ENCODE data around the gene TTLL11.

TTLL11 gene

DNA sequence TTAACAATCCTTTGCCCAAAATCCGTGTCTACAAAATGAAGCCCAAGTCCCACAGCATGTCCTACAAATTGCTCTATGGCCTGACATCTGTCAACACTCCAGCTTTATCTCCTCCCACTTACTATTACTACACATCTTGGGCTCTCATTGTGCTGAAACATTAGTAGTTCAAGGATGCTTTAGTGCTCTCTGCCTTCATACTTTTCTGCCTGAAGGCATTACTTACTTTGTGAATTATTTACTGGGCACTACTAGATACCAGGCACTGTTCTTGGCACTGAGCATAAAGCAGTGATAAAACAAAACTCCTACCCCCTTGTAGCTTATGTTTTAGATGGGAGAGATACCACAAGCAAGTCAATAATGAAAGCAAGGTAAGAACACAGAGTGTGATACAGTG lies 113.4 kb downstream of the TTLL11 start:
- DNase-seq (ENCODE audit: low read depth in 1 of 2, low spot score in 1 of 2), result no peak

DNA sequence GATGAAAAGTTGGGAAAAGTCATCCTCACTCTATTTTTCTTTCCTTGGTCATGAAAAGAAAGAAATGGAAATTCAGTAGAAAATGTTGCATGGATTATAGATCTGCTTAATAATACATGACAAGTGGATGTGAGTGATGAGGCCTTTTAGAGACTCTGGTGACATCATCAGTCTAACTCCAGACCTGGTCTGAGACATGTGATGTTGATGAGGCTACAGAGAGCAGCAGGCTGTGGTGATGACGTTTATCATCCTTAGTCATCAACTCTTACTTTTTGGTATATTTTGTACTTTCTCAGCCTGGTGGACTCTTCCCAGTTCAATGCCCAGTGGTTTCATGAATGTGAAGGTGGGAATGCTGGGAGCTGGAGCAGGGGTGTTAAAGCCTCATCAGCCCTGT lies 116.4 kb downstream of the TTLL11 start:
- no peak for DNase-seq (ENCODE audit: low read depth in 1 of 2, low spot score in 1 of 2)

DNA sequence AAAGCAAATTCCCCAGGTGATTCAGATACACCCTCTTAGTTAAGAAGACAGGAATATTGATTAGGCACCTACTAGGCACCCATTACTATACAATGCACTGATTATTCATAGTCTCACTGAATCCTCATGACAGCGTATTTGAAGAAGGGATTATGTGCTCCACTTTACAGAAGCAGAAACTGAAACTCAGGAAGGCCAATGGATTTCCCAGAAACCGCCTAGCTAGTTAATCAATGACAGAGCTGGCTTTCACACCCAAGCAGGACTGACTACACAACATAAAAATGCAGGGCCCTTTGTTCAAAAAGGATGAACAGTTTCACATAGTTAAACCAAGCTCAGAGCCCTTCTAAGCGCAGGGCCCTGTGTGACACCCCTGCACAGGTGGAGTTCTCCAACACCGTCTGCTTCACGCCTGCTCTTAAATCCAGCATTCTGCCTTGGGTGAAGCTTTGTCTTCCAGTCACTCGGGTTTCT lies 117.3 kb downstream of the TTLL11 start:
- DNase-seq (ENCODE audit: low read depth in 1 of 2, low spot score in 1 of 2), result no peak

DNA sequence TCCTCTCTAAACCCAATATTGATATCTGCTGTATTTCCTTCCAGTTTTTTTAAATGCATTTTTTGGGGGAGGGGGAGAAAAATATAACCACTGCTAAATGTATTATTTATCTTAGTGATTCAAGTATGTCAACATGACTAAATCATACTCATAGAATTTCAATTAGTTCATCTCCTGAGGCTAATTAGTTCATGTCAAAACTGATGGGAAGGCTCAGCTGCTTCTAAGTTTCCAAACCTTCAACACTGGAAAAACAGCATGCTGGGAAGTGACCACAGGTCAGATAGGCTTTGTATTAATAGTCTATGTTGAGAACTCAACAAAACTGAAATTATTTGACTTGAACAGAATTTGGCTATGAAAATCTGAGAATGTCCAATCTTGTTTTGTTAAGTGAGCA lies 118.7 kb downstream of the TTLL11 start:
- DNase-seq (ENCODE audit: low read depth in 1 of 2, low spot score in 1 of 2), result no peak

DNA sequence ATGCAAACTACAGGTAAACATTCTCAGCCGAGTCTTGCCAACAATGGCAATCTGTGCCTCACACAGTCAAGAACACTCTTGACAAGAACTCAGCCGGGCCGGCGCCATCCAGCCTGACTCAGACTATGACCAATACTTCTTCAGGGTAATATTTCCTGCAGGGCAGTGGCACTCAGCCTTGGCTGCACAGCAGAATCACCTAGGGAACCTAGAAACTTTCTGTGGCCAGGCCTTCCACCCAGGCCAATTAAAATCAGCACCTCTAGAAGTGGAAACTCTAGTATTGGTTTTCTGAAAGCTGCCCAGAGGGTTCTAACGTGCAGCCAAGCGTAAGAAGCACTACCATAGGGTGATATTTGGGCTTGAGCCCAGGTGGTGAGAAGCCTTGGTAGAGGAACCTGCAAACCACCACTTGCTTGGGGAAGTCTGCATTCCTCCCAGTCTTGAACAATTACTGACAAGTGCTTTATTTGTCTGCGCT lies 120.6 kb downstream of the TTLL11 start:
- no peak for DNase-seq (ENCODE audit: low read depth in 1 of 2, low spot score in 1 of 2)

DNA sequence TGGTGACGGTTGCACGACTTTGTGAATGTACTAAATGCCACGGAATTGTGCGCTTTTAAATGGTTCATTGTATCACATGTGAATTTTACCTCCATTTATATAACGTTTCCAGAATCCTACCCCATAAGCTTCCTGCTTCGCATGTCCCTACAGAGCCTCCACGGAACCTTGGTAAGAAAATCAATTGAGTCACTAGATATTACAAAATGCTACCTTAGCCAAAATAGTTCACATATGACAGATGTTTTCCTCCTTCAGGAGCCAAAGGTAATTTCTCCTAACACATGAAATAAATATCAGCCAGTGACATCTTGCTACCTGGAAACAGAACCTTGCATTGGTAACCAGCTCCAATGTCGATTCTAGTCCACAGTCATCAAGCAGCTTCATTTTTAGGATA lies 125.1 kb downstream of the TTLL11 start:
- DNase-seq (ENCODE audit: low read depth in 1 of 2, low spot score in 1 of 2), result no peak

DNA sequence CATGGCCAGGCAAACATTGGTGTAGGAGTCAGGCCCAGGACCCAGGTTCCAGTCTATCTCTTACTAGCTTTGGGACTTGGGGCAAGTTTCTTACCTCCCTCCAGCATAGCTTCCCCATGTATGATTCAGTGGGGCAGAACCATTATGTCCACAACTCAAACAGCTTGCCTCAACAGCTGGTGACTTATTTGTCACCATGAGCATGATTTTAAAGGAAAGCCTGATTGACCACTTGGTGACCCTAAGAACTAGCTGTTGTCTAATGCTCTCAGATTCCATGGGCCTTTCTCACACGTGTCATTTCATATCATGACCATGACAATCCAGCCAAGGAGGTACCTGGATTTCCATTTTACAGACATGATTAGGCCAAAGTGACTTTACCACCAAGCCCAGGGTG lies 126.4 kb downstream of the TTLL11 start:
- DNase-seq (ENCODE audit: low read depth in 1 of 2, low spot score in 1 of 2), result no peak

DNA sequence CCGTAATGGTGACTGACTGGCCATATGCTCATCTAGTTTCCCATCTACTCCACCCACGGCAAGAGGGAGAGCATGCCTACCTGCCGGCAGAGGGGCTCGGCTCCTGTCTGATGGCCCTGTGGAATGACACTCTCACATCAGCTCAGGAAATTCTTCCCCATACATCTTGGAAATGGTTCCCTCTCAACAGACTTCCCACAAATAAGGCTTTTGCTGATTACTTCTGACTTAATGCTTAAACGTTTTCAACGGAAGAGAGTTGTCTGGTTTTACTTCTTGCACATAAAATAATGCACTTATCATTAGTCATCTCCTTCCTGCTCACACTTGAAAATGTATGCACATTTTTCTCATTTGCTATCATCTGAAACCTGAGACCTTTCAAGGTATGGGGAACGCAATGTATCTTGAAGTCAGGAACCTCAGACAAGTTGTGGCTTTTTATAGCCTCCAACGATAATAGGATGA lies 129.5 kb downstream of the TTLL11 start:
- no peak for DNase-seq (ENCODE audit: low read depth in 1 of 2, low spot score in 1 of 2)

DNA sequence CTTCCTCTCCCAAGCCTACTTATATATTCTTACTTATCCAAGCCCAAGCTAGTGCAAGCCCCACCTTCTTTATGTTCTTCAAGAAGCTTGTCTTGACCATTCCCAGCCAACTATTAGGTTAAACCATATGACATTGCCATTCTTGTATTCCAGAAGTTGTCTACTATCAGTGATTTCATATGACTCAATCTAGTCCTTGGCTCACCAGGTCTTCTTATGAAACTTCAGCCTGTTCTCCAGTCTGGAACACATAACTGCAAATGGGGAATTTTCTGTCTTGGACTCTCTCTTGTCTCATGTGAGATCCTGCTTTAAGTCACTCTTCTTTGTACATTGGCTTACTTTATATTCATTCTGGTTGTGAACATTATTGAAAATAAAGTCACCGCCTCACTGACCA lies 130.7 kb downstream of the TTLL11 start:
- no peak for DNase-seq (ENCODE audit: low read depth in 1 of 2, low spot score in 1 of 2)

DNA sequence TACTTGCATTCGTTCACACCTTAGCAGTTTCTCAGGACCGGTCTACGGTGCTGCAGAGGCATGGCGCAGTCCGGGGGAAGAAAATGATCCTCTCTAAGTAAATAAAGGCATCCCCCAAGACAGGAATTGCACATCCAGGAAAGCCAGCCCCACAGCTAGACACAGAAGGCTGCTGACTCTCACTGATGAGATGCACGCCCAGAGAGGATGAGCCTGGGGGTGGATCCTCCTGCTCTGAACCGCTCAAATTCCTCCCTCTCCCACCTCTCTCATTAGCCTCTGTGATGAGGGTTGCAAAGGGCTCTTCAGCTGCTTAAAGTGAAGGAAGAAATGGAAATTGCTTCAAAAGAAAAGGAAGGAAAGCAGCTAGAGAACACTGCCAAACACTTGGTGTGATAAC lies 132.4 kb downstream of the TTLL11 start:
- DNase-seq (ENCODE audit: low read depth in 1 of 2, low spot score in 1 of 2), result no peak

DNA sequence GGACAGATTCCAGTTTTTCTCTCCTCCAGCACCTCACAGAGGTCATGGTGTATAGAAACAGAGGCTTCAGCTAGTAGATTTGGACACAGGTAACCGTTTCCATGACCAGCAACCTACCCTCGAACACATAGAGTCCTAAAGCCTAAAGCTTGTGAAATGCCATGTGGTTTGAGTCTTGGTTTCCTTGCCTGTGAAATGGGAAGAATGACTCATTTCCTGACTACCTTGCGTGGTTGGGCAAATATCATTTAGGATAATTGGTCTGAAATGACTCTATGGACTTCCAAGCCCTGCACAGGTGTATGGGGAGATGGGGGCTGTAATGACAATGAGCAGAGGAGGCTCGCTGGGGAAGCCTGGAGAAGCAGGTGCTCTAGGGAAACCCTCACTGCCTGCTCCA lies 134.6 kb downstream of the TTLL11 start:
- no peak for DNase-seq (ENCODE audit: low read depth in 1 of 2, low spot score in 1 of 2)

DNA sequence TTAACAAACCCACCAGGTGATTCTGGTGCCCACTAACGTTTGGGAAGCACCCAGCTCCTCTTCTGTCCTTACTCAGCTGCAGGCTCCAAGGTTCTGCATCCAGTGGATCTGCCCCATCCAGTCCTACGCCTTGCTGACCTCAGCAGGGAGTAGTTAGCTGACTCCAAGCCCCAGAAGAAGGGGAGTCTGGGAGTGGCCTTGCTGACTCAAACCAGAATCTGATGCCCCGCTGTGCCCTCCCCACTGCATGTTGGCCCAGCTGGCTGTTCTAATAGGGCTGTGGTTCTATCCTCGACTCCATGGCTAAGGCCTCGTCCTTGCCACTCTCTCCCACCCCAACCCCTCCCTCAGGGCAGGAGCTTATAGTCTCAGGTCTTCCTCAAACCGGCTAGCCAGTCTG lies 136.3 kb downstream of the TTLL11 start:
- no peak for DNase-seq (ENCODE audit: low read depth in 1 of 2, low spot score in 1 of 2)

DNA sequence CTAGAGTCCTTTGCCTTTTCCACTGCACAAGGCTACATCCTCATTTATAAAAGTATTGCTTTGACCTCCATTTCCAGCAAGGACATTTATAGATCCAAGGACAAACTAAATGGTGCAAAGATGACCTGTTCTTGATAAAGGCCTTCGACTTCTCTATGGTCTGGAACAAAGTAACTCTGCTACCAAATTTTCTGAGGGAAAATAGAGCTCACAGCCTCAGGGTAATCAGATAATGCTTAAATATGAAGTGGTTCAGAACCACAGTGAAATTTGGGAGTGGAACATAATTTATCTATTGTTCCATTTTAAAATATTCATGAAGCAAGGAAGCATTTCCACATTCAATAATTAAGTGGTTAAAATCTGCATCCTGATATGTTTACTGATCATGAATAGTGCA lies 137.5 kb downstream of the TTLL11 start:
- DNase-seq (ENCODE audit: low read depth in 1 of 2, low spot score in 1 of 2), result no peak

DNA sequence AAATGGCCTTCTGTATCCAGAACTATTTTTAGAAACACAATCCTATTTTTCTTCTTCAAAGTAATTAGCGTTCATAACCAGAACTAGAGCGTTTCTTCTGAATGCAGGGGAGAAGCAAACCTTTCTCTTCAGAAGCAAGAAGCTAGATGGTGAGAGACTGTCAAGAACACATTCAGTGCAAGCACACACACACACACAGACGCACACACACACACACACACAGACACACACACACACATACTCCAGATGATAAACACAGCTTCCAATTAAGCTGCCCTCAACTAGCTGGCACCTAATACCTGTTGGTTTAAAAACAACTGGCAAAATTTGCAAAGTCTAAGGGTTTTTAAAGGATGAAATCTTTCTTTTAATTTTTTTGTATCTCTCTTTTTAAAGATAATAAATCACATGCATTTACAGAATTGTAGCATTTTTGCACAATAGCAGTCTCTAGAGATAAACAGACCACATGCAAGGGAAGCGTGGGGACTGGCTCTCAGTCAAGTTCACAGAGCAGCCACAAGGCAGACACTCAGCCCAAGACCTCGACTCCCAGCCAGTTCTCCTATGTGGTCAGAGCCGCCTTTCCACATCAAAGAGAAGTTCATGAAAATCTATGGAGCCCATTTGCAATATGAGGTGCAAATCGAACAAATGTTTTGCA lies 138.5 kb downstream of the TTLL11 start:
- DNase-seq (ENCODE audit: low read depth in 1 of 2, low spot score in 1 of 2), result no peak

DNA sequence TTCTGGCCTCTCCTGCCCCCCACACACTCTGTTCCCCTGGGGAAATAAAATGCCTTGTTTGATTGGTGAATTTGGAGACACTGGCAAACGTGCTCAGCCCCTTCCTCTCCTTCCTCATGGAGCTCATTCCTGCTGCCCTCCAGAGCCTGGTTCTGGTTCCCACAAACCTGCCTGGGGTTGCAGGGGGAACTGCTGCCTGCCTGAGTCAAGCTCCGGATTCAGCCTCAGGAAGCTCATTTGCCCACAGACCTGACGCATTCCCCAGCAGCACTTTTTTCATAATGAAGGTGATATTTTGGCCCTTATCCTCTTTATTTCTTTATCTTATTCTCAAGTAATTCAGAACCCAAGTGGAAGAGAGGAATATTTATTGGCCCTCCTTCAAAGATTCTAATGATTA lies 140.5 kb downstream of the TTLL11 start:
- no peak for DNase-seq (ENCODE audit: low read depth in 1 of 2, low spot score in 1 of 2)

DNA sequence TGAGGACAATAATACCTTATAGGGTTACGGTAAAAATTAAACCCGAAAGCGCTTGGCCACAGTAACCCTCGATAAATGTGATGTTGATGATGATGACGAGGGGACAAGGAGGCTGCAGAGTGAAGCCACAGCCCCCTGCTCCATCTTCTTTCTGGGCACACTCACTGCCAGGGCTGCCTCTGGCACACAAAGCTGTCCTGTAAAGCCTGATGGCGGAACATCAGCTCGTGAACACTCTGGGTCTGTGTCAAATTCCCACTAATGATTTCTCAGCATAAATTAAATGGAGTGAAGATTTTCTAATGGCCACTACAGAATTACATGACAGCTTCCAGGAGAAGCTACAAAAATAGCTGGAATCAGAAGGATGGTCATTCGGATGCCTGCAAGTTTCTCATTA lies 142.2 kb downstream of the TTLL11 start:
- DNase-seq (ENCODE audit: low read depth in 1 of 2, low spot score in 1 of 2), result no peak

DNA sequence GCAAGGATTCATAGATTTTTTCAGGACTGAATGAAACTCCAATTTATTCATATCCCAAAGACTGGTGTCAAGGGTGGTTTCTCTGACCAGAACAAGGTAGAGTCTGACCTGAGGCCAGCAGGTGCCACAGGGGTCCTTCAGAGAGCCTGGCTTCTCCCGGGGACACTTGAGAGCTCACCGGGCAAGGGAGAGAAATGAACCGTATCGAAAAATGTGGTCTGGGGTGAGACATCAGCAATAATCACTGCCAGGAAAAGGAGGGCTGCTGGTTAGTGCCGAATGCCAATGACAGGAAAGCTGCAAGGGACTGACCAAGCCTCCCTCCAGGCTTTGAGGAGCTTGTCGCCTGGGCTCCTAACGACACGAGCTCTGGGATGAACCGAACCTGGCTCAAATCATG lies 142.7 kb downstream of the TTLL11 start:
- no peak for DNase-seq (ENCODE audit: low read depth in 1 of 2, low spot score in 1 of 2)

DNA sequence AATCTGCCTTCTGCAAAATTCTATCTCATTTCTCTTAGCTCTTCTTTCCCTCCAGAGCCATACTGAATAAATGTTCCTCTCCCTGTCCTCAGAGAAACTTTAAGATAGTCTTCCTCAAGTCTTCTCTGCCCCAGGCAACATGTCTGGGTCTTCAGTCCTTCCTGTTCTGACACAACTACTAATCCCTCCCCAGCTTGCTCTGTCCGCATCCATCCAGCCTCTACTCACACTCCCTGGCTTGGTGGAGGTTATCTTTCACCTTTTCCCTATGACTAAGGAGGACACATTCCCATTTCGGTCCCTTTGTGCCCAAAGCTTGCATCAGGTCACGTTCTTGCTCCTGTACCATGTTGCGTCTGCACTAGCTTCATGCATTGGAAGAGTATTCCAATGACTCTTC lies 143.3 kb downstream of the TTLL11 start:
- no peak for DNase-seq (ENCODE audit: low read depth in 1 of 2, low spot score in 1 of 2)

DNA sequence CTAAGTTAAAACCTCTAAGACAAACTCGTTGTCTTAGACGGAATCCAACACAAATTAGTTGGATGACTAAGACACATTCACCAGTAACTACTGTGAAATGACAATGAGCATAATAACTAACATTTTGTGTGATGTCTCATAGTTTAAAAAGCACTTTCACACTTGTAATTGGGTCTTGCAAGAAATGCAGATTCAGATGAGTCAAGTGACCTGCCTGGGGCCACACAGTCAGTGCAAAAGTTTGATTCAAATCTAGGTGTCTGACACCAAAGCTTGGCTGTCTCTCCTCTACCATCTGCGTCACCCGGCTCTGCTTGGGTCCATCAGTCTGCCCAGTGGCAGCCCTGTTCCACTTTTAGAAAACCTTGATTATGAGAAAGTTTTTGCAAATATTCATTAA lies 143.7 kb downstream of the TTLL11 start:
- DNase-seq (ENCODE audit: low read depth in 1 of 2, low spot score in 1 of 2), result no peak

DNA sequence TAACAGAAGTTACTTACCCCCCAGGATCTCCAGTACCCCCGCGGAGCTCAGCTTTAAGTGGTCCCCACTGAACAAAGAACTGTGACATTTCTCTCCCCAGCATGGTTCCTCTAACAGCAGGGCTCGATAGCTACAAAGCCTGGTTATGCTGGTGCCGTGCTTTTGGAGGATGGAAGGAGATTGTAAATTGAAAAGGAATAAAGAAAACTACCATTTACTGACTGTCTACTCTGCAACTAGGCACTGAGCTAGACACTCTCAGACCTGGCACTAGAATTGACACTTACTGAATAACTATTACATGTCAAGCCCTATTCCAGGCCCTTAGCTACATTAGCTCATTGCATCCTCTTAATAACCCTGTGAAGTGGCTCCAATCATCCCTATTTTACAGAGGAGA lies 145.3 kb downstream of the TTLL11 start:
- no peak for DNase-seq (ENCODE audit: low read depth in 1 of 2, low spot score in 1 of 2)

DNA sequence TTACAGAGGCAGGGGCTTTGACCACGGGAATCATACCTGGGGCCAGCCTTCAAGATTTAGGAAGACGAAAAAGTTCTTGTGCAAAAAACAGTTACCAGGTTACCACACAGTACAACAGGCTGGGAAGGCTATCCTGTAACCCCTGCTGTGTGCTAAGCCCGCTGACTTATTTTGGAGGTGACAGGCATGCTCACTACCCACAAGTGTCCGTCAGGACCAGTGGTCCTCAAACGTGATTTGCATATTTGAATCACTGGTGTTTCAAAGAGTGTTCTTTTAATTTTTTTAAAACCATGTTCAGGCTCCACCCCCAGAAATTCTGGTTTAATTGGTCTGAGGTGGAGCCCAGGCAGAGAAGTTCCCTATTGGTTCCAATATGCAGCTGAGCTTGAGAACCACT lies 146.6 kb downstream of the TTLL11 start:
- no peak for DNase-seq (ENCODE audit: low read depth in 1 of 2, low spot score in 1 of 2)

DNA sequence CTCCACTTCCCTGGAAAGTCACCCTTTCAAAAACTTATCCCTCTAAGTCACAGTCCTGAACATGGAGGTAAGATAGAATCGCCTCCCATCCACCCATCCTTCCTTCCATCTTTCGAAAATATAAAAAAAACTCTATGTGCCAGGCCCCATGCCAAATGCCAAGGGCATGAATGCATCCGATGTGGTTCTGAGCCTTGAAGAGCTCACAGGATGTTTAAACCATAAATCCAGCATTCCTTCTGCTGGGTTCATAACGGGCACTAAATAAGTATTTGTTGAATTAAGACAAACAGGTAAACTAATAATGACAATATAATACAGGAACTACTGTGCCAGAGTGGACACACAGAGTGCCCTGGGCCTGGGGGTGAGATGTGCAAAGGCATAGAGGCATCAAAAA lies 147.3 kb downstream of the TTLL11 start:
- DNase-seq (ENCODE audit: low read depth in 1 of 2, low spot score in 1 of 2), result no peak

DNA sequence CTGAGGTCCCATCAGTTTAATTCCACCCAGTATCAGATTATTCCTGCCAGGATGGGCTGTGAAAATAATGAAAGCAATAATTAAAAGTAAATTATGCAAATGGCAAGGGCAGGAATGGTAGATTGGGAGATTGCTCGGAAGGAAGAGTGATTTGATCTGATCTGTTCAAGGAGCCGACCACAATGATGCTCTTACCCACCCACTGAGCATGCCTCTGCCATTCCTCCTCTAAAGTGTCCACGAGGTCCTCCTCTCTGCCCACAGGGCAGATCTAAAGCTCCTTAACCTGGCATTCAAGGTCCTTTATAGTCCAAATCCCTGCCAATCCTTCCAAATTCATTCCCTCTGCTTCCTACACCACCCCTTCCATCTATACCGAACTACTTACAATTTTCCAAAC lies 147.8 kb downstream of the TTLL11 start:
- no peak for DNase-seq (ENCODE audit: low read depth in 1 of 2, low spot score in 1 of 2)
